M059J (cell line): ENCODE measurements around the gene FOXB1. TPM values are rescaled to one million over a fixed set of nuclear protein-coding genes. Genes with fewer than 3 reads are reported as not detected.

Experiments
- DNase-seq: peaks from one replicate; pipeline ENCODE4 v3.0.0-alpha.2; 2012; ENCODE audit warnings: low read depth
- total RNA-seq: library from RNA; depleted of rRNA; stranded (reverse); fragments of >200 nt; shearing (Covaris generic); gene quantifications from 2 replicates; pipeline ENCODE4 v1.2.3, GENCODE V29; 2014

Gene FOXB1
- total RNA-seq, 1 experiment from 2014 or later = not detected

GRCh38 chr15:60017538-60018520, 13.7 kb downstream of the FOXB1 start:
- DNase-seq = peak; percentile 67

- DNase-seq = peak; percentile 54
Observed at GRCh38 chr15:60020736-60021135, 16.6 kb downstream of the FOXB1 start.

DNA sequence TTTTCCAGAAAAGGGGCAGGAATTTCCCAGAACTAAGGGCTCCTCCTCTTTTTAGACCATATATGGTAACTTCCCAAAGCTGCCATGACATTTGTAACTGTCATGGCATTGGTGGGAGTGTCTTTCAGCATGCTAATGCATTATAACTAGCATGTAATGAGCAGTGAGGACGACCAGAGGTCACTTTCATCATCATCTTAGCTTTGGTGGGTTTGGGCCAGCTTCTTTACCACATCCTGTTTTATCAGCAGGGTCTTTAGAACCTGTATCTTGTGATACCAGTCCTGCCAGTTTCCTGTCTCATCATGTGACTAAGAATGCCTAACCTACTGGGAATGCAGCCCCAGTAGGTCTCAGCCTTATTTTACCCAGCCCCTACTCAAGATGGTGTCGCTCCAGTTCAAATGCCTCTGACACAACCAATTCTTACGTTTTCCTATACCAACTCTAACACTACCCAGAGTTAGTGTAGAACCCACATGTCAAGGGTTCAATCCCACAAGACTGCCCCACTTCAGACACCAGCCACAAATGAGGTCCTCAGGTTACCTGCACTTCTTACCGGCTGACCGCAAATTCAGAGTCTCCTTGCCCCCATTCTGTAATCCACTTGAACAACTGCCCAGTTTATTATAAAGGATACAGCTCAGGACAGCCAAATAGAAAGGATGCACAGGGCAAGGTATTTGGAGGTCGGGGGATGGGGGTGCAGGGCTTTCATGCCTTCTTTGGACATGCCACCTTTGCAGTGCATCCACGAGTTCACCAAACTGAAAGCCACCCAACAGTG, 17.7 kb downstream of the FOXB1 start:
- peak; percentile 79 for DNase-seq

DNA sequence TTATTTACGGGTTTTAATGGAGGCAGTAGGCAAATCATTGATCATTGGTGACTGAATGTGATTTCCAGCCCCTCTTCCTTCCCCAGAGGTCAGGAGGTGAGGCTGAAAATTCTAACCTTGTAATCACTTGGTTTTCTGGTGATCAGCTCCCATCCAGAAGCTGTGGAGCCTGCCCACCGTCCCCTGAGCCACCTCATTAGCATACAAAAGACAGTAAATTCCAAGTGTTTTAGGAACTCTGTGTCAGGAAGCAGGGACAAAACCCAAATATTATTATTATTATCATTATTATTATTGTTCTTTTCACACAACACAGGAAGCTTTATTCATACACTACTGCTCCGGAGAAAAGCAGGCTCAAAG, 18.2 kb downstream of the FOXB1 start:
- no peak for DNase-seq

GRCh38 chr15:60026555-60026954, 22.4 kb downstream of the FOXB1 start:
- peak; percentile 35 for DNase-seq

DNA sequence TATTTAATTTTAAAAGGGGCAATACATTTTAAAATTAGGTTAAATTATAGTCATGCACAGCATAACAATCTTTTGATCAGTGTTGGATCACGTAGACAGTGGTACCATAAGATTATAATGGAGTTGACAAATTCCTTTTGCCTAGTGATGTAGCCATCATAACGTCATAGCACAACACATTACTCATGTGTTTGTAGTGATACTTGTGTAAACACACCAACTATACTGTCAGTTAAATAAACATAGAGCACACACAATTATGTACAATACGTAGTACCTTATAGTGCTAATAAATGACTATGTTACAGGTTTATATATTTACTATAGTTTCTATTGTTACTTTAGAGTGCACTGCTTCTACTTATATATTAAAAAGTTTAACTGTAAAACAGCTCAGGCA, 31.2 kb downstream of the FOXB1 start:
- no peak for DNase-seq

GRCh38 chr15:60039316-60039715, 35.2 kb downstream of the FOXB1 start:
- no peak for DNase-seq

GRCh38 chr15:60043744-60044435, 39.8 kb downstream of the FOXB1 start:
- DNase-seq = no peak

DNA sequence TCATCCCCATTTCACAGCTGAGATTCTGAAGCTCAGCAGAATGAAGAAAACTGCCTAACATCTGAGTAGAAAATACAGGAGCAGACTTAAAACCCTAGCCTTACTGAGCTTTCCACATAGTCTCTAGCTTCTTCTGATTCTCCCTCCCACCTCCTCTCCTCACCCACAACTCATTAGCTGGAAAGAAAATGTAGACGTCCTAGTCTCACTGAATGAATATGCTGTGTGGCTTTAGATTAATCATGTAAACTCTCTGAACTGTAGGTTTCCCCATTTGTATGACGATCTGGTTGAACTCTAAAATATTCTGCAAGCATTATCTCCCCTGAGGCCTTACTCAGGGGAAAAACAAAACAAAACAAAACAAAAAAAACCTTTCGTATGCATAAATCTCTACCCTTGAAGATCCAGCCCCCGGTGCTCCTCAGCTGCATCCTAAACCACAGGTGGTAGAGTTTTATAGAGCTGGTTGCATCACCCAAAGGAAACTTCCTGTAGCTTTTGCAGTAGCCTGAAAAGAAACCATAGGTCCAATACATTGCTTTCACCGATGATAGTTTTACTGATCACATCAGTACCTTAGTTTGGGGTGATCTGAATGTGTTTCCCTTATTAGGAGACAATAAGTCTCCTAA, 40.6 kb downstream of the FOXB1 start:
- peak; percentile 26 for DNase-seq

DNA sequence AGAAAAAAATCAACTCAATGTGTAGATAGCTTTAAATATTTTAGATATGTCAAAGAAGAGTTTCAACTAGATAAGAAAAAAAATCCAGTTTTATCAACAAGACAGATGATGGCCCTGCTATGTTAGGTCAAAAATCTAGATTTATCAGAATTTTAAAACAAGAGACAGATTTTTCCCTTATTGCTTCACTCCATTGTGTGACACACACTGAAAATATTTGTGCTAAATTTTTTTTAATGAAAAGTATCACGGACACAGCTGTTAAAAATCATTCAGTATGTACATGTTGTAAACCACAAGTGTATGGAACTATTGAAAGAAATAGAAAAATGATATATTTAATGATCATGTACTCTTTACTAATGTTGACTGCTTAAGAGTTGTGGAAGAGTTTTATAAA, 43.6 kb downstream of the FOXB1 start:
- DNase-seq = no peak

DNA sequence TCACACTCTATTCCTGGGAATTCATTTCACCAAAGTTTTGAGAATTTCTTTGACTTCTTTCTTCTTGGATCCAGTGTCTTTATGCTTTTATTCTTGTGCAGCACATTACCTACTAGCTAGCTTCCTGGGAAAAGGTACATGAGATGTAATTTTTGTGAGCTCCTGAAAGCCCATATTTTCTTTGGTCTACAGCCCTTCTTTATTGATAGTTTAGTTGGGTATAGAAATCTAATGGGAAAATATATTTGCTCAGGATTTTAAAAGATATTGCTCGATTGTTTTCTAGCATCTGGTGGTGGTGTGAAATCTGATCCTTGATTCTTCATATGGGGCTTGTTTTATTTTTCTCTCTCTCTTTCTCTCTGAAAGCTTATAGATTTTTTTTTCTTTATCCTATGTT, 45.8 kb downstream of the FOXB1 start:
- no peak for DNase-seq

DNA sequence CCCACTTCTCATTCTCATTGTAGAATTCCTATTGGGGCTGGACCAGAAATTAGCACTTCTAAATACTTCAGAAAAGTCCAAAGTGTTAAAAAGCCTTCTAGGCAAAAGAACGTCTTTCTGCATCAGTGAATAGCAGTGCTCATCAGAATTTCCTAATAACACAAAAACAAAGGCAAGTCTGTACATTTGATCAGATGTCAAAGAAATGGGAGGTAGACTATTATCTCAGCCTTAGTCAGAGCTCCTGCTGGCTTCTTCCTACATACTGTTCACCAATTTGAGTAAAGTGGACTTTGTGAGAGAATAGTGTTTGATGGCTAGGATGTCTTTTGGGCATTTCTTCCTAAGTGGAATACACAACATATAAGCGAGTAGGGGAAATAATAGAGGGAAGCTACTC, 48.7 kb downstream of the FOXB1 start:
- no peak for DNase-seq

DNA sequence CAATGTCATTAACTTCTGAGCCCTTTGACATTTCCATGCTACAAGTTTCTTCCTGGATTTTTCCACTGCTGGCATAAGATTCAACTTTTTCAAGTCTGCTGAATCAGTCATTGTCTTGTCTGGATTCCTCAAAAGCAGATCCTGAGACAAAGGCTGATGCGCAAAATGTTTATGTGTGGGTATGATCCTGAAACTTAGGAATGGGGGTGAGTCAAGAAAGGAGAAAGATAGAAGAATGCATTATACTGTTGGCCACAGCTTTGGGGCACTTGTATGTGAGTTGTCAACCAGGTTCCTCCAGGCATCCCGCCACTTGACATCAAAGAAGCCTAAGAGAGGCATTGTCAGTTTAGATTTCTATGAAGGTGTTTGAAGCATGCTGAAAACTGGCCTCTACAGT, 50.4 kb downstream of the FOXB1 start:
- peak; percentile 12 for DNase-seq
